Lung microvascular endothelial cell (primary cell): Measurements from ENCODE around the gene HAUS5. TPM values are rescaled to one million over a fixed set of nuclear protein-coding genes. Genes with fewer than 3 reads are reported as not detected.
"Not testable (repeated sequence)": the region's sequence is repeated elsewhere in the genome, so short reads cannot be mapped to it uniquely, and the experiment has no call there.

ENCODE experiments used
- DNase-seq, 2 donors: peaks; one replicate each; pipeline versions ENCODE4 v3.0.0 to v3.0.0-alpha.2; 2010; ENCODE audit warnings: low read depth in 2 of 2
- total RNA-seq: library from RNA; depleted of rRNA; stranded (reverse); fragments of >200 nt; gene quantifications from 2 replicates; pipeline ENCODE4 v1.2.1, GENCODE V29; 2014

HAUS5 gene
- total RNA-seq, 1 donor from 2014 or later: 3.4 TPM

- DNase-seq: no peak
These were observed 30.3 kb downstream of the HAUS5 start for GRCh38 chr19:35642798-35643254.

DNA sequence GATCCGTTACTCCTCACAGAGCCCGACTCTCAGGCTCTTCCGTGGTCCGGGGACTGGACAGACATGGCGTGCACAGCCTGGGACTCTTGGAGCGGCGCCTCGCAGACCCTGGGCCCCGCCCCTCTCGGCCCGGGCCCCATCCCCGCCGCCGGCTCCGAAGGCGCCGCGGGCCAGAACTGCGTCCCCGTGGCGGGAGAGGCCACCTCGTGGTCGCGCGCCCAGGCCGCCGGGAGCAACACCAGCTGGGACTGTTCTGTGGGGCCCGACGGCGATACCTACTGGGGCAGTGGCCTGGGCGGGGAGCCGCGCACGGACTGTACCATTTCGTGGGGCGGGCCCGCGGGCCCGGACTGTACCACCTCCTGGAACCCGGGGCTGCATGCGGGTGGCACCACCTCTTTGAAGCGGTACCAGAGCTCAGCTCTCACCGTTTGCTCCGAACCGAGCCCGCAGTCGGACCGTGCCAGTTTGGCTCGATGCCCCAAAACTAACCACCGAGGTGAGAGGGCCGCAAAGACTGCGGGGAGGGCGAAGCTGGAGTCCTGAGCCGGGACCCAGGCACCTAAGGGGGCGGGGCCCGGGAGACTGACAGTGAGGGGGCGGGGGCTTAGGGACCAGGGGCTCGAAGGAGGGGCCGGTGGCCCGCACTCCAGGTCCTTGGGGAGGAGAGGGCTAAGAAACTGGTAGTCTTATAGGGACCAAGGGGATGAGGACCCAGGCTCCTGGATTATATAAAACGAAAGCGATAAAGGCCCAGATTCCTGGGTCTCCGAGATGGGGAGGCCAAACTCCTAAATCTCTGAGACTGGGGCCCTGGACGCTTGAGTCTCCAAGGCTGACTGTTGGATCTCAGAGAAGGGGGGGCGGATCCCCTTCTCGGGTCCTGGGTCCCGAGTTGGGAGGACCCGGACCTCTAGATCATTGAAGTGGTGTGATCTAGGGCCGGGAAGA is 31.0 kb downstream of the HAUS5 start:
- DNase-seq: peak; percentile 70 to 89

DNA sequence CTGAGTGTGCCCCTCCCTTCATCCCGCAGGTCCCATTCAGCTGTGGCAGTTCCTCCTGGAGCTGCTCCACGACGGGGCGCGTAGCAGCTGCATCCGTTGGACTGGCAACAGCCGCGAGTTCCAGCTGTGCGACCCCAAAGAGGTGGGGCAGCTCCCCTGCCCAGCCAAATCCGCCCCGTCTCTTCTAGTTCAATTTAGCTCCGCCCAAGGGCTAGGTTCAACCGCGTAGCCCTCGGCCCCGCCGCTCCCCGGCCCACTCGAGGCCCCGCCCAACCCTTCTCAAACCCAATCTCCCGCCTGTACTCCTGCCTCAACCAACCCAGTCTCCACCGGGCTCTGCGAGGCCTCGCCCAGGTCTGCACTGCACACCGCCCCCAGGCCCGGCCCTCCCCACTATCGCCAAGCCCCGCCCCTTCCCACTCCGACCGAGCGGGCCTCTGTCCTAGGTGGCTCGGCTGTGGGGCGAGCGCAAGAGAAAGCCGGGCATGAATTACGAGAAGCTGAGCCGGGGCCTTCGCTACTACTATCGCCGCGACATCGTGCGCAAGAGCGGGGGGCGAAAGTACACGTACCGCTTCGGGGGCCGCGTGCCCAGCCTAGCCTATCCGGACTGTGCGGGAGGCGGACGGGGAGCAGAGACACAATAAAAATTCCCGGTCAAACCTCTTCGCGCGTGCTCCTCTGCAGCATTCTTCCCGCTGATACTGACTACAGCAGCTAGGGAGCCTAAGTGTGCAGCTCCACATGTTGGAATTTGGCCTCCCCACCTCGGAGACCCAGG is 31.9 kb downstream of the HAUS5 start:
- DNase-seq: peak; percentile 90 to 96

DNA sequence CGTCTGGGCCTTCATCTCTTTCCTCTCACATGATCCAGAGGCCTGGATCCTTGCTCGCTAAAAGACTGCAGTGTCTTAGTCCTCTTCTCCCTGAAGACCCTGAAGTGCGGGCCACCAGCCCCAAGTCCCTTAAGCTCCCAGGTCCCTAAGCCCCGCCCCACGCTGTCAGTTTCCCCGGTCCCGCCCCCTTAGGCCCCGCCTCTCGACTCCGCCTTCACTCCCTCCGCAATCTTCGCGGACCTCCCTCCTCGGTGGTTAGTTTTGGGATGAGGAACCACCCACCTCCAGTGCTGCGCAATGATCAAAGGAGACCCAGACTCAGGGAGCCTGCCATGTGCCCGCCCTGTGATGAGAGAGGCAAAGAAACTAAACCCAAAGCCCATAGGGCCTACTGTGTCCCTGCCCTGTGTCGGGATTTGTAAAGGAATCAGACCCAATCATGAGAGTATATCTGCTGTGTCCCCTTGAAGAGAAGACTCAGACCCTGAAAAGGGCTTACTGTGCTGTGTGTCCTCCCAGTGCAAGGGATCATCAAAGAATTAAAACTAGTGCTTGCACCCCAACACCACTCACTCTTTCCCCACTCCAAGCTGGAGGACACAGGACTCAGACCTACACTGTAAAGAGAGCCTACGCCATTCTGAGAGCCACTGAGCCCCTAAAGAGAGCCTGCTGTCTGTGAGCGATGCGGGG is 32.6 kb downstream of the HAUS5 start:
- peak; percentile 31 to 48 for DNase-seq

GRCh38 chr19:35645680-35646511 is 33.4 kb downstream of the HAUS5 start:
- no peak for DNase-seq

DNA sequence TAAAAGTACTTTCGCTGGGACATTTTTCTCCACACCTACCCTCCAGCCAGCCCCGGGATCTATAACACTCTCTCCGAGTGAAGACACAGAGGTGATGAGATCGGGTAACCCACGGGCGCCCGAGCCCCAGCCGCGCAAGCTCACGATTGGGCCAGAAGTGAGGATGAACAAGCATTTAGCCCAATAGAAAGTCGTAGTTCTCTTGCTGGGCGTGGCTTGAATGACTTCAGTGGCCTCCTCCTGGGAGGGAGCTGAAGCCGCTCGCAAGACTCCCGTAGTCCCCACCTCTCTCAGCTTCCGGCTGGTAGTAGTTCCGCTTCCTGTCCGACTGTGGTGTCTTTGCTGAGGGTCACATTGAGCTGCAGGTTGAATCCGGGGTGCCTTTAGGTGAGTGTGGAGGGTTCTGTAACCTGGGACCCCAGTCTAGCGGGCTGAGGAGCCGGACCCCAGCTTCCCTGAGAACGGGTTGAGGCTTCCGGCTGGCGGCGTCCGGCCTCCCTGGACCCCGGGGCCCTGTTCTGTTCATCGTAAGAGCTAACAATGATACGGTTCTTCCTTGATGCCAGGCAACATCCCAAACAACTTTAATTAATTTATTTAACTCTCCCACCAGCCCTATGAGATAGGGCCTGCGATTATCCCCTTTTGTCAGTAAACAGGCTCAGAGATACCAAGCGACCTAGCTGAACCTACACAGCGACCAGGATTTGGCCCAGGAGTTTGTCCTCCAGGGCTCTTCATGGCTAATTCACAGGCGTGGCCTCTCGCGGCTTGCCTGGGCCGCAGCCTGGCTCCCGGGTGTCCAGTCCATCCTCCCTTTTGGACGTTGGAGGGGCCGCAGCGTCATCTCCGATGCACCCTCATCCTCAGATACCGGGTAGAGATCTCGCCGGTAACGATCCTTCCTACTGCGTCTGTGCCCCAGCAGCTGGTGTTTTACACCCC is 35.8 kb downstream of the HAUS5 start, which contains the start of gene COX6B1:
COX6B1 (plus strand) TSS at position 307 of the 945 bp plus-strand sequence. CDS start 2,921 bp downstream, outside the sequence.
- peak; percentile 93 to 97 for DNase-seq

DNA sequence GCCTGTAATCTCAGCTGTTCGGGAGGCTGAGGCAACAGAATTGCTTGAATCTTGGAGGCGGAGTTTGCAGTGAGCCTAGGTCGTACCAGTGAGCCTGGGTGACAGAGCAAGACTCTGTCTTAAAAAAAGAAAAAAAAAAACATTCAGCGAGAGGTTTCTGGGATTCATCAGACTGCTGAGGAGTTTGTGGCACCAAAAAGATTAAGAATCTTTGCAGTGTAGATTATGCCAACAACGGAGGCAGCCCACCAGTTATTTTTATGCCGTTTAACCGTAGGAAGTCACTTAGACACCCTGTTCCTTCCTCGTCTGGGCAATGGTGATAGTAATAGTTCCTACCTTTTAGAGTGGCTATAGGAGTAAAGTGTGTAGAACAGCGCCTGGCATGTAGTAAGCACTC is 38.0 kb downstream of the HAUS5 start:
- no peak for DNase-seq

- not testable (repeated sequence) for DNase-seq
These were observed 42.3 kb downstream of the HAUS5 start for GRCh38 chr19:35654828-35655227.

GRCh38 chr19:35655600-35655999 is 43.1 kb downstream of the HAUS5 start:
- no peak for DNase-seq

GRCh38 chr19:35656700-35657099 is 44.2 kb downstream of the HAUS5 start:
- DNase-seq: no peak

GRCh38 chr19:35657904-35658700 is 45.6 kb downstream of the HAUS5 start:
- DNase-seq: no peak

- DNase-seq: no peak
These were observed 49.4 kb downstream of the HAUS5 start for GRCh38 chr19:35661995-35662340.

DNA sequence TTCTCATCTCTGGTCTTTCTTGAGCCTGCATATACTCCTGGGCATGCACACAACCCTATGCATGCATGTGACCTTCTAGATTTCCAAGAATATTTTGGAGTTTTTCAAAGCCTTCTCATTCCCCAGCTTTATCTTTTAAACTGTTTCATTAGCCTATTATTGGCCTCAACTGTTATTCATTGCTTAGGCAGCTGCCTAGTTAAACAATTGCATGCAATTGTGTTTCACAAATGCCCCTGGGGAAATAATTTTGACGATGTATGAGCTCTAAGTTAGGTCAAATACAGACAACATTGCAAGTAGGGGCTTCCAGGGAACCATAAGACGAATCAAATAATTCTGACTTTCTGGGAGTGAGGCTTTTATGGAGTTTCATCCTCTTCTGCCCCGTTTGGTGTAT is 51.4 kb downstream of the HAUS5 start:
- no peak for DNase-seq

GRCh38 chr19:35665157-35665556 is 52.6 kb downstream of the HAUS5 start:
- DNase-seq: no peak

DNA sequence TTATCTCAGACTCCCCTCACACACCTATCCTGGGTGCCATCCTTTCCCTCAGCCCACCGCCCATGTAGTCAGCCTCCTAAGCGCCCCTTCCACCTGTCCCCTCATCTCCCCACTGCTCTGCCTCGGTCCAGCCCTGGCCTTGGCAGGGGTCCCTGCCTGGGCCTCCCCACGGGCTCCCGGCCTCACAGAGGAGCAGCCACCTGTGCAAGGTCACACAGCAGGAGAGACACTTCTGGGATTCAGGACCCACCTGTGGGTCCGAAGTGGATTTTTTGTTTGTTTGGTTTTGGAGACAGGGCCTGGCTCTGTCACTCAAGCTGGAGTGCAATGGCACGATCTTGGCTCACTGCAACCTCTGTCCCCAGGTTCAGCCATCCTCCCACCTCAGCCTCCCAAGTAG is 53.1 kb downstream of the HAUS5 start:
- no peak for DNase-seq

DNA sequence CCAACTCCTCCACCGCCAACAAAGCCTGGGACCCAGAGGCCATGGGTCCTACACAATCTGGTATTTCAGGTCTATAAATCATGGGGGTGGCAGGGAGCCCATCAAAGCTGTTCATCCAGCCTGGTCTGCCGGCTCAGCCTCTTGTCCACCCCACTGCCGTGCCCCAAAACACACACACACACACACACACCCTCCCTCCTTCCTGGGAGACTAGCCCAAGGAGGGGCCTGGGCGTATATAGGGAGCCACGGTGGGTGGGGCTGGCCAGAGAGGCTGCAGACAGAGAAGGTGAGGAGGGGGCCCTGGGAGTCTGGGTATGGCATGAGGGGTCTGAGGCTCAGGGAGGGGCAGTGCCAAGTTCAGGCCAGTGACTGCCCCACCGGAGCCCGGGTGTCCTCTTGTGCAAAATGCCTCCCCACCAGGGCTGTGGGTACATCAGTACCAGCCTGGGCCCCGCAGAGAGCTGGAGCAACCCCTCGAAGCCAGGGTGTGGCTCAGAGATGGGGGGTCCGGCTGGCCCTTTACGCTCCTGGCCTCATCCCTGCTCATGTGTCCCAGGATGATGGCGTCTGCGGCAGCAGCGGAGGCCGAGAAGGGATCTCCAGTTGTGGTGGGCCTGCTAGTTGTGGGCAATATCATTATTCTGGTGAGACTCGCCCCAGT is 53.8 kb downstream of the HAUS5 start, which contains the start of gene UPK1A:
UPK1A (plus strand) TSS at position 267 of the 663 bp plus-strand sequence; CDS start at position 563, 296 bp downstream.
- DNase-seq: no peak

DNA sequence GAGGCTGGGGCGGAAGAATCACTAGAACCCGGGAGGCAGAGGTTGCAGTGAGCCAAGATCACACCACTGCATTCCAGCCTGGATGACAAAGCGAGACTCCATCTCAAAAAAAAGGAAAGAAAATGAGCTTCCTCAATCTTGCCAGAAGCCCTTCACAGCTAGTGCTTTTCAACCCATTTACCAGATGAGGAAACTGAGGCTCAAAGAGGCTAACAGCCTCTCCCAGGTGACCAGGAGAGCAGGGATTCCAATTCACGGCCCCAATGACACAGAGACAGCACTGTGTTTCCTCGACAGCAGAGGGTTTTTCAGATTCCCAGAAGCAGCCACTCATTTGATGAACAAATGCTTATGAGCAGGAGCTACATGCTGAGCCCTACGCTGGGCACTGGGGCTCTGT is 57.0 kb downstream of the HAUS5 start:
- no peak for DNase-seq

- DNase-seq: no peak
These were observed 57.4 kb downstream of the HAUS5 start for GRCh38 chr19:35669974-35670373.
